SU-DHL-6 (cell line): ENCODE measurements around the gene CMTM8.

Experiments
- EZH2phosphoT487 ChIP-seq: fragments of 200-600 bp; sonication (generic), shearing (Covaris generic); conservative IDR thresholded peaks from 2 replicates; pipeline ENCODE4 v1.6.1; 2018; ENCODE audit warnings: mild to moderate bottlenecking, antibody characterized with exemption, low read length, moderate library complexity, mixed read lengths
- TF ChIP-seq, protein P1 (sequence below): fragments of 200-600 bp; sonication (generic); IDR thresholded peaks from one replicate; pipeline ENCODE4 v1.5.1; 2017; ENCODE audit warnings: antibody characterized with exemption, mild to moderate bottlenecking, low read length, moderate library complexity; ENCODE audit not compliant: insufficient read depth, poor library complexity, severe bottlenecking

DNA sequence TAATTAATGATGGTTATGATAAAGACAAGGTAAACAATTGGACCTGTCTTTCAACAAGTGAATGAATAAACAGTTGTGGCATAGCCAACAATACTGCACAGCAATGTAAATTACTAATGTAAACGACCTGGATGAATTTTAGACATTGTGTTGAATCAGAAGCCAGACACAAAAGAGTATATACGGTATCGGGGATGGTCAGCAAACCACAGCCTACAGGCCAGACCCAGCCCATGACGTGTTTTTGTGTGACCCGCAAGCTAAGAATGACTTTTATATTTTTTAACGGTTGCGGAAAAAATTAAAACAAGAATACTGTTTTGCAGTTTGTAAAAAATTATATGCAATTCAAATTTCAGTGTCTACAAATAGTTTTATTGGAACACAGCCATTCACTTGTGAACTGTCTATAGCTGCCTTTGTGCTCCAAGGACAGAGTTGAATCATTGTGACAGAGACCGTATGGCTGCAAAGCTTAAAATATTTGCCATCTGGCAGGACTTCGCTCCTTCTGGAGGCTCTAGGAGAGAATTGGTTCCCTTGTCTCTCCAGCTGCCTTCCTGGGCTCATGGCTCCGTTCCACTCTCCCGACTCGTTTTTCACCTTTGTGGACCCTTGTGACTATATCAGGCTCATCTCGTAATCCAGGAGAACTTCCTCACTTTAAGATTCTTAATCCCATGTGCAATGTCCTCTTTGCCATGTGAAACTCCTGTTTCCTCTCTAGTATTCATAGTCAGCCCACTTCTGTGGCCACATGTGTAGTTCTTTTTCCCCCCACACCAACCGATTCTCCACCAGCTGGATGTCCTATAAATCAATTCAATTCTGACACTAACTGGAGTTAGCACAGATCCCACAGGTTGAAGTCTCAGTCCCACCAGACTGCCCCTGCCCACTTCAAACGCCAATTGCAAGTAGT lies 72.7 kb downstream of the CMTM8 start:
- TF ChIP-seq, protein P1, sequence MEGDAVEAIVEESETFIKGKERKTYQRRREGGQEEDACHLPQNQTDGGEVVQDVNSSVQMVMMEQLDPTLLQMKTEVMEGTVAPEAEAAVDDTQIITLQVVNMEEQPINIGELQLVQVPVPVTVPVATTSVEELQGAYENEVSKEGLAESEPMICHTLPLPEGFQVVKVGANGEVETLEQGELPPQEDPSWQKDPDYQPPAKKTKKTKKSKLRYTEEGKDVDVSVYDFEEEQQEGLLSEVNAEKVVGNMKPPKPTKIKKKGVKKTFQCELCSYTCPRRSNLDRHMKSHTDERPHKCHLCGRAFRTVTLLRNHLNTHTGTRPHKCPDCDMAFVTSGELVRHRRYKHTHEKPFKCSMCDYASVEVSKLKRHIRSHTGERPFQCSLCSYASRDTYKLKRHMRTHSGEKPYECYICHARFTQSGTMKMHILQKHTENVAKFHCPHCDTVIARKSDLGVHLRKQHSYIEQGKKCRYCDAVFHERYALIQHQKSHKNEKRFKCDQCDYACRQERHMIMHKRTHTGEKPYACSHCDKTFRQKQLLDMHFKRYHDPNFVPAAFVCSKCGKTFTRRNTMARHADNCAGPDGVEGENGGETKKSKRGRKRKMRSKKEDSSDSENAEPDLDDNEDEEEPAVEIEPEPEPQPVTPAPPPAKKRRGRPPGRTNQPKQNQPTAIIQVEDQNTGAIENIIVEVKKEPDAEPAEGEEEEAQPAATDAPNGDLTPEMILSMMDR = no peak
- TF ChIP-seq EZH2phosphoT487 = no peak
